GM12878 (cell line): Measurements from ENCODE around the gene PCDHGA10. TPM values are rescaled to one million over a fixed set of nuclear protein-coding genes. Genes with fewer than 3 reads are reported as not detected.

Source experiments
- ATAC-seq: fragments of 200-7000 bp; cut with Tn5 transposase; 3 replicates; pipeline ENCODE4 v1.9.1; 2020; ENCODE audit warnings: mild to moderate bottlenecking, moderate library complexity
- BruUV-seq: library from RNA; stranded (reverse); fragments of 400-500 nt; replicated peaks from 2 replicates; lab custom pipeline; 2021; lab: Mats Ljungman, UMichigan
- CTCF ChIA-PET: fragments of 300-600 bp; sonication (Branson Sonifier 250); formaldehyde crosslinking; extraction: SDS; loops from one replicate; lab custom pipeline; 2021; ENCODE audit warnings: inconsistent platforms; lab: Yijun Ruan, JAX
- POLR2A ChIA-PET: fragments of 350-600 bp; formaldehyde crosslinking; extraction: SDS; loops from one replicate; lab custom pipeline; 2021; ENCODE audit warnings: inconsistent platforms; lab: Charles Lee
- RAD21 ChIA-PET: fragments of 300-600 bp; sonication (Branson Sonifier 250); formaldehyde crosslinking; loops from one replicate; lab custom pipeline; 2023; ENCODE audit warnings: antibody characterized with exemption; ENCODE audit not compliant: unreplicated experiment; lab: Charles Lee
- SMC1A ChIA-PET: fragments of 300-600 bp; sonication (Branson Sonifier 250); formaldehyde crosslinking; loops from one replicate; lab custom pipeline; 2023; ENCODE audit not compliant: unreplicated experiment, uncharacterized antibody; lab: Charles Lee
- DNase-seq: peaks from one replicate; pipeline ENCODE4 v3.0.0-alpha.2; 2011; ENCODE audit warnings: low read depth, low spot score
- FAIRE-seq: peaks from 3 replicates; lab custom pipeline; 2011; peaks lifted over from hg19 to GRCh38; lab: Jason Lieb, UNC
- H2AFZ ChIP-seq: 2 replicates; pipeline ENCODE4 v1.6.0; 2011; ENCODE audit warnings: low read depth, low read length, control low read depth; ENCODE audit not compliant: control insufficient read depth
- H3K27ac ChIP-seq: 2 replicates; pipeline ENCODE4 v1.5.1; 2011; ENCODE audit warnings: control low read depth; ENCODE audit not compliant: control insufficient read depth, insufficient read depth
- H3K27me3 ChIP-seq, 2 experiments: replicated peaks in 1 of 2; 2 replicates each; pipeline versions ENCODE4 v1.6.0 to v1.6.1; 2011; ENCODE audit warnings: low read length in 1 of 2; ENCODE audit not compliant: control insufficient read depth in 2 of 2, insufficient read depth in 2 of 2
- H3K36me3 ChIP-seq, 2 experiments: 2 replicates each; pipeline ENCODE4 v1.5.1; 2011; ENCODE audit warnings: low read length in 1 of 2; ENCODE audit not compliant: control insufficient read depth in 2 of 2, insufficient read depth in 2 of 2
- H3K4me1 ChIP-seq: 2 replicates; pipeline ENCODE4 v1.6.1; 2011; ENCODE audit warnings: mild to moderate bottlenecking, low read length, moderate library complexity, mixed read lengths; ENCODE audit not compliant: control insufficient read depth, insufficient read depth
- H3K4me2 ChIP-seq: 2 replicates; pipeline ENCODE4 v1.6.0; 2011; ENCODE audit warnings: control low read depth; ENCODE audit not compliant: control insufficient read depth, insufficient read depth
- H3K4me3 ChIP-seq: fragments of 200-600 bp; sonication (generic); 2 replicates; pipeline ENCODE4 v1.5.1; 2016
- H3K79me2 ChIP-seq: 2 replicates; pipeline ENCODE4 v1.6.0; 2011; ENCODE audit warnings: low read length; ENCODE audit not compliant: control insufficient read depth, insufficient read depth
- H3K9ac ChIP-seq: 2 replicates; pipeline ENCODE4 v1.8.0; 2011; ENCODE audit warnings: low read length, control low read depth, mixed read lengths; ENCODE audit not compliant: control insufficient read depth, insufficient read depth
- H3K9me3 ChIP-seq: replicated peaks from 3 replicates; pipeline ENCODE4 v1.5.1; 2011; ENCODE audit warnings: mild to moderate bottlenecking, low read length; ENCODE audit not compliant: control insufficient read depth, insufficient read depth
- H4K20me1 ChIP-seq: 2 replicates; pipeline ENCODE4 v1.6.0; 2011; ENCODE audit not compliant: control insufficient read depth, insufficient read depth
- MEF2B ChIP-seq: fragments of 450-650 bp; IDR thresholded peaks from 2 replicates; pipeline ENCODE4 v1.6.1; 2018; ENCODE audit warnings: mild to moderate bottlenecking, moderate library complexity; ENCODE audit not compliant: partially characterized antibody, poor library complexity, severe bottlenecking
- NFYB ChIP-seq: IDR thresholded peaks from 2 replicates; pipeline ENCODE4 v1.6.1; 2011; ENCODE audit warnings: low read depth, mild to moderate bottlenecking, low read length, improper control_type of control experiment, moderate library complexity; ENCODE audit not compliant: insufficient read depth
- POU2F2 ChIP-seq: IDR thresholded peaks from 3 replicates; pipeline ENCODE4 v1.6.1; 2011; ENCODE audit warnings: low read depth, mild to moderate bottlenecking, low read length, borderline replicate concordance
- SMAD1 ChIP-seq: fragments of 450-650 bp; IDR thresholded peaks from 2 replicates; pipeline ENCODE4 v1.6.1; 2018; ENCODE audit warnings: mild to moderate bottlenecking, low read depth; ENCODE audit not compliant: partially characterized antibody
- SUZ12 ChIP-seq: fragments of 200-600 bp; sonication (generic); IDR thresholded peaks from one replicate; pipeline ENCODE4 v1.6.1; 2018; ENCODE audit warnings: antibody characterized with exemption, mild to moderate bottlenecking; ENCODE audit not compliant: unreplicated experiment
- YBX1 ChIP-seq: fragments of 450-650 bp; IDR thresholded peaks from 2 replicates; pipeline ENCODE4 v1.6.1; 2016; ENCODE audit warnings: antibody characterized with exemption
- ZBED1 ChIP-seq: IDR thresholded peaks from 2 replicates; pipeline ENCODE4 v1.6.1; 2016; ENCODE audit warnings: borderline replicate concordance
- ZSCAN29 ChIP-seq: fragments of 450-650 bp; IDR thresholded peaks from 2 replicates; pipeline ENCODE4 v1.6.1; 2017; ENCODE audit warnings: mild to moderate bottlenecking, moderate library complexity
- WGBS: methylation state at CpG from one replicate; pipeline ENCODE4 v1.1.6; 2016; ENCODE audit warnings: low lambda C conversion rate; ENCODE audit not compliant: insufficient replicate concordance, insufficient coverage; ENCODE audit errors: missing lambda C conversion rate; 5-methylcytosine and 5-hydroxymethylcytosine counted together
- in situ Hi-C: fragments of 300-500 bp; cut with MboI; formaldehyde crosslinking; loops from 9 replicates; pipeline ENCODE4 v1.14.3; 2018; ENCODE audit warnings: mixed read lengths
- intact Hi-C: fragments of 100-400 bp; cut with micrococcal nuclease; formaldehyde crosslinking; loops from one replicate; pipeline ENCODE4 v1.14.2; 2022; ENCODE audit not compliant: unreplicated experiment
- polyA plus RNA-seq, 11 experiments: library from polyadenylated mRNA; depleted of rRNA in 4 of 11; unstranded in 6 of 11; stranded (reverse) in 5 of 11; fragments of >200 nt; fragmentation: Nextera tagmentation in 4 of 11; fragmentation: Illumina TruSeq in 1 of 11; extraction: Ambion mirVana in 4 of 11; extraction: Trizol in 1 of 11; gene quantifications; 1 replicate in 1 of 11; 2 replicates in 10 of 11; pipeline versions ENCODE4 v1.2.1 to v1.2.3, GENCODE V29; 2011 to 2016; ENCODE audit warnings: inconsistent platforms in 2 of 11, missing spikeins in 2 of 11, low read depth in 1 of 11
- total RNA-seq, 4 experiments: library from RNA; depleted of rRNA in 3 of 4; stranded (reverse); fragments of >200 nt in 3 of 4; fragmentation: Illumina TruSeq in 1 of 4; extraction: Trizol in 1 of 4; gene quantifications; 2 replicates each; pipeline versions ENCODE4 v1.2.1 to v1.2.3, GENCODE V29; 2013 to 2021
- TF ChIP-seq, protein P1 (sequence below): fragments of 450-650 bp; IDR thresholded peaks from 2 replicates; pipeline ENCODE4 v1.6.1; 2016; ENCODE audit warnings: mild to moderate bottlenecking
- TF ChIP-seq, protein P2 (sequence below): IDR thresholded peaks from 2 replicates; pipeline ENCODE4 v1.6.1; 2012; ENCODE audit warnings: low read length, inconsistent platforms
- TF ChIP-seq, protein P3 (sequence below): fragments of 450-650 bp; formaldehyde crosslinking; IDR thresholded peaks from 2 replicates; pipeline ENCODE4 v1.5.0; 2022; ENCODE audit warnings: mild to moderate bottlenecking, missing genetic modification characterization
- TF ChIP-seq, protein P4 (sequence below): IDR thresholded peaks from 2 replicates; pipeline ENCODE4 v1.6.1; 2011; ENCODE audit warnings: mild to moderate bottlenecking, low read depth, low read length, moderate library complexity; ENCODE audit not compliant: insufficient replicate concordance

PCDHGA10 gene
- total and polyA plus RNA-seq, 10 of the 15 experiments (the other 5 are each of a cell fraction or from before 2014, with no cell fraction given), result 0.39 to 2.2 (median 1.1) TPM

DNA sequence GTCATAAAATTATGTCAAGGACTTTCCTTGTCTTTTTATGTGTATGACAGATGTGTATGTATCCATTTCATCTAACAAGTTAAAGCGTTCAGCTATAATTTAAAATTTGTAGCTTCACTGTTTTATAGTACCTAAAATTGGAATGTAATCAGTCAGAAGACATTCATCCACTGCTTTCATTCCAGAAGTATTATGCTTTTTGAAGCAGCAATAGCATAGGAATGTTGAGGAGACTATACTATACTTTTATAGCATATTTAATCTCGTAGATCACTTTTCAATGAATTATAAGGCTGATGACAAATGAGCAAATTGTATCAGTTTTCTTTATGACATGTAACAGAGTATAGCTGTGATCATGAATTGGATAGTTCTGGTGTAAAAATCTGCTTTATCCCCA is 24.4 kb downstream of the PCDHGA10 start:
- H3K9ac ChIP-seq, result no peak overlapping the region
- in situ Hi-C loops, result no loop called here
- POLR2A ChIA-PET, result no interaction called here
- no peaks in the 10 kb centered on the region for H3K4me1 ChIP-seq
- 80% methylated on average over 2 of the region's 2 CpGs for WGBS
- SMC1A ChIA-PET, result interaction anchor here (1.0 kb wide), 1 partner anchor 121 kb away, joined by 3 read pairs; no protein-coding TSS in a partner anchor
- RAD21 ChIA-PET, result no interaction called here
- no peak overlapping the region for H3K4me2 ChIP-seq
- ATAC-seq, result no peak
- intact Hi-C loops, result no loop called here
- no peaks in the 10 kb centered on the region for H3K36me3 ChIP-seq
- H3K27me3 ChIP-seq, result no peaks in the 10 kb centered on the region
- no peak overlapping the region for H3K4me3 ChIP-seq
- H4K20me1 ChIP-seq, result no peaks in the 10 kb centered on the region
- no peaks in the 10 kb centered on the region; the same call in 2 of the 3 replicates for H3K9me3 ChIP-seq
- TF ChIP-seq, protein P1, sequence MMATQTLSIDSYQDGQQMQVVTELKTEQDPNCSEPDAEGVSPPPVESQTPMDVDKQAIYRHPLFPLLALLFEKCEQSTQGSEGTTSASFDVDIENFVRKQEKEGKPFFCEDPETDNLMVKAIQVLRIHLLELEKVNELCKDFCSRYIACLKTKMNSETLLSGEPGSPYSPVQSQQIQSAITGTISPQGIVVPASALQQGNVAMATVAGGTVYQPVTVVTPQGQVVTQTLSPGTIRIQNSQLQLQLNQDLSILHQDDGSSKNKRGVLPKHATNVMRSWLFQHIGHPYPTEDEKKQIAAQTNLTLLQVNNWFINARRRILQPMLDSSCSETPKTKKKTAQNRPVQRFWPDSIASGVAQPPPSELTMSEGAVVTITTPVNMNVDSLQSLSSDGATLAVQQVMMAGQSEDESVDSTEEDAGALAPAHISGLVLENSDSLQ, result no peak
- no peak for TF ChIP-seq NFYB
- no peak for TF ChIP-seq ZSCAN29
- no peak for TF ChIP-seq POU2F2
- TF ChIP-seq, protein P2, sequence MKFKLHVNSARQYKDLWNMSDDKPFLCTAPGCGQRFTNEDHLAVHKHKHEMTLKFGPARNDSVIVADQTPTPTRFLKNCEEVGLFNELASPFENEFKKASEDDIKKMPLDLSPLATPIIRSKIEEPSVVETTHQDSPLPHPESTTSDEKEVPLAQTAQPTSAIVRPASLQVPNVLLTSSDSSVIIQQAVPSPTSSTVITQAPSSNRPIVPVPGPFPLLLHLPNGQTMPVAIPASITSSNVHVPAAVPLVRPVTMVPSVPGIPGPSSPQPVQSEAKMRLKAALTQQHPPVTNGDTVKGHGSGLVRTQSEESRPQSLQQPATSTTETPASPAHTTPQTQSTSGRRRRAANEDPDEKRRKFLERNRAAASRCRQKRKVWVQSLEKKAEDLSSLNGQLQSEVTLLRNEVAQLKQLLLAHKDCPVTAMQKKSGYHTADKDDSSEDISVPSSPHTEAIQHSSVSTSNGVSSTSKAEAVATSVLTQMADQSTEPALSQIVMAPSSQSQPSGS, result no peak
- no peak for TF ChIP-seq SUZ12
- TF ChIP-seq MEF2B, result no peak
- TF ChIP-seq YBX1, result no peak
- TF ChIP-seq, protein P3, sequence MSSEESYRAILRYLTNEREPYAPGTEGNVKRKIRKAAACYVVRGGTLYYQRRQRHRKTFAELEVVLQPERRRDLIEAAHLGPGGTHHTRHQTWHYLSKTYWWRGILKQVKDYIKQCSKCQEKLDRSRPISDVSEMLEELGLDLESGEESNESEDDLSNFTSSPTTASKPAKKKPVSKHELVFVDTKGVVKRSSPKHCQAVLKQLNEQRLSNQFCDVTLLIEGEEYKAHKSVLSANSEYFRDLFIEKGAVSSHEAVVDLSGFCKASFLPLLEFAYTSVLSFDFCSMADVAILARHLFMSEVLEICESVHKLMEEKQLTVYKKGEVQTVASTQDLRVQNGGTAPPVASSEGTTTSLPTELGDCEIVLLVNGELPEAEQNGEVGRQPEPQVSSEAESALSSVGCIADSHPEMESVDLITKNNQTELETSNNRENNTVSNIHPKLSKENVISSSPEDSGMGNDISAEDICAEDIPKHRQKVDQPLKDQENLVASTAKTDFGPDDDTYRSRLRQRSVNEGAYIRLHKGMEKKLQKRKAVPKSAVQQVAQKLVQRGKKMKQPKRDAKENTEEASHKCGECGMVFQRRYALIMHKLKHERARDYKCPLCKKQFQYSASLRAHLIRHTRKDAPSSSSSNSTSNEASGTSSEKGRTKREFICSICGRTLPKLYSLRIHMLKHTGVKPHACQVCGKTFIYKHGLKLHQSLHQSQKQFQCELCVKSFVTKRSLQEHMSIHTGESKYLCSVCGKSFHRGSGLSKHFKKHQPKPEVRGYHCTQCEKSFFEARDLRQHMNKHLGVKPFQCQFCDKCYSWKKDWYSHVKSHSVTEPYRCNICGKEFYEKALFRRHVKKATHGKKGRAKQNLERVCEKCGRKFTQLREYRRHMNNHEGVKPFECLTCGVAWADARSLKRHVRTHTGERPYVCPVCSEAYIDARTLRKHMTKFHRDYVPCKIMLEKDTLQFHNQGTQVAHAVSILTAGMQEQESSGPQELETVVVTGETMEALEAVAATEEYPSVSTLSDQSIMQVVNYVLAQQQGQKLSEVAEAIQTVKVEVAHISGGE (CRISPR knock-in tag), result no peak
- no peak for TF ChIP-seq SMAD1
- TF ChIP-seq, protein P4, sequence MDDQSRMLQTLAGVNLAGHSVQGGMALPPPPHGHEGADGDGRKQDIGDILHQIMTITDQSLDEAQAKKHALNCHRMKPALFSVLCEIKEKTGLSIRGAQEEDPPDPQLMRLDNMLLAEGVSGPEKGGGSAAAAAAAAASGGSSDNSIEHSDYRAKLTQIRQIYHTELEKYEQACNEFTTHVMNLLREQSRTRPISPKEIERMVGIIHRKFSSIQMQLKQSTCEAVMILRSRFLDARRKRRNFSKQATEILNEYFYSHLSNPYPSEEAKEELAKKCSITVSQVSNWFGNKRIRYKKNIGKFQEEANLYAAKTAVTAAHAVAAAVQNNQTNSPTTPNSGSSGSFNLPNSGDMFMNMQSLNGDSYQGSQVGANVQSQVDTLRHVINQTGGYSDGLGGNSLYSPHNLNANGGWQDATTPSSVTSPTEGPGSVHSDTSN, result no peak
- no peak for TF ChIP-seq ZBED1
- CTCF ChIA-PET, result interaction anchor here (0.6 to 1.9 kb wide), 6 partner anchors 16 to 598 kb away, joined by 3 to 8 read pairs (median 4); partner anchors contain the start of genes PCDHGA10, PCDHGA11 and PCDHGA6
- no peak overlapping the region for H2AFZ ChIP-seq
- no TSS peak for BruUV-seq
- no peak for DNase-seq
- no peak overlapping the region for H3K27ac ChIP-seq
- no peak for FAIRE-seq
- no peaks in the 10 kb centered on the region for H3K79me2 ChIP-seq
